HepG2 (cell line): Measurements from ENCODE around the gene FOSB. TPM values are rescaled to one million over a fixed set of nuclear protein-coding genes. Genes with fewer than 3 reads are reported as not detected.

Experiments used
- CENPT ChIP-seq: sonication (generic); formaldehyde crosslinking; IDR thresholded peaks from 2 replicates; pipeline ENCODE4 v1.8.0; 2022; ENCODE audit warnings: low read depth, mild to moderate bottlenecking, moderate library complexity, missing genetic modification reagents
- DR1 ChIP-seq: sonication (generic); formaldehyde crosslinking; IDR thresholded peaks from 2 replicates; pipeline ENCODE4 v1.8.0; 2021; ENCODE audit warnings: mild to moderate bottlenecking, missing genetic modification reagents, inconsistent platforms
- FOXJ3 ChIP-seq: sonication (generic); formaldehyde crosslinking; IDR thresholded peaks from 2 replicates; pipeline ENCODE4 v1.4.0; 2020; ENCODE audit warnings: missing genetic modification reagents, mild to moderate bottlenecking, borderline replicate concordance
- GABPB1 ChIP-seq: IDR thresholded peaks from 2 replicates; pipeline ENCODE4 v1.6.1; 2016; ENCODE audit warnings: mild to moderate bottlenecking, missing genetic modification reagents, moderate library complexity, missing compliant biosample characterization
- RBM22 ChIP-seq: fragments of 200-400 bp; formaldehyde crosslinking; optimal IDR thresholded peaks from 2 replicates; pipeline ENCODE3; 2017; ENCODE audit warnings: mild to moderate bottlenecking, low read length, moderate library complexity
- SUZ12 ChIP-seq: fragments of 150-350 bp; IDR thresholded peaks from 2 replicates; pipeline ENCODE4 v1.6.1; 2014; ENCODE audit warnings: low read depth, low read length
- ZNF136 ChIP-seq: sonication (generic); formaldehyde crosslinking; IDR thresholded peaks from 2 replicates; pipeline ENCODE4 v1.8.1; 2022; ENCODE audit warnings: low read depth, mild to moderate bottlenecking, moderate library complexity, missing genetic modification reagents
- ZNF205 ChIP-seq: IDR thresholded peaks from 2 replicates; pipeline ENCODE4 v1.6.1; 2018; ENCODE audit warnings: missing biosample characterization, missing genetic modification reagents
- ZNF337 ChIP-seq: sonication (generic); formaldehyde crosslinking; IDR thresholded peaks from 2 replicates; pipeline ENCODE4 v1.5.1; 2020; ENCODE audit warnings: missing genetic modification reagents, low read depth, mild to moderate bottlenecking, borderline replicate concordance
- ZNF550 ChIP-seq: sonication (generic); formaldehyde crosslinking; IDR thresholded peaks from 2 replicates; pipeline ENCODE4 v1.4.0; 2020; ENCODE audit warnings: mild to moderate bottlenecking, missing genetic modification reagents, borderline replicate concordance
- ZNF556 ChIP-seq: sonication (generic); formaldehyde crosslinking; IDR thresholded peaks from 2 replicates; pipeline ENCODE4 v1.4.0; 2020; ENCODE audit warnings: mild to moderate bottlenecking, missing genetic modification reagents, borderline replicate concordance
- polyA plus RNA-seq, 8 experiments: library from polyadenylated mRNA; depleted of rRNA in 3 of 8; stranded (reverse) in 7 of 8; unstranded in 1 of 8; fragments of >200 nt; fragmentation: Illumina TruSeq in 4 of 8; extraction: Trizol in 4 of 8; gene quantifications; 2 replicates each; pipeline versions ENCODE4 v1.2.1 to v1.2.3, GENCODE V29; 2011 to 2016; ENCODE audit warnings: low read depth in 4 of 8, missing spikeins in 1 of 8, mixed read lengths in 1 of 8; ENCODE audit not compliant: insufficient read depth in 1 of 8
- total RNA-seq, 5 experiments: library from RNA; depleted of rRNA; stranded (reverse); fragments of >200 nt; fragmentation: Illumina TruSeq; extraction: Trizol; gene quantifications; 2 replicates each; pipeline ENCODE4 v1.2.3, GENCODE V29; 2016; ENCODE audit warnings: low read depth in 1 of 5
- TF ChIP-seq, protein P1 (sequence below), 2 experiments: sonication (generic) in 1 of 2; formaldehyde crosslinking in 1 of 2; IDR thresholded peaks; 2 replicates each; pipeline versions ENCODE4 v1.6.1 to v1.9.0; 2014 to 2022; ENCODE audit warnings: antibody characterized with exemption in 1 of 2, borderline replicate concordance in 1 of 2, inconsistent platforms in 1 of 2, low read depth in 1 of 2, missing genetic modification reagents in 1 of 2
- TF ChIP-seq, protein P2 (sequence below): sonication (generic); formaldehyde crosslinking; IDR thresholded peaks from 2 replicates; pipeline ENCODE4 v1.4.0; 2020; ENCODE audit warnings: missing genetic modification reagents
- TF ChIP-seq, protein P3 (sequence below): sonication (generic); formaldehyde crosslinking; IDR thresholded peaks from 2 replicates; pipeline ENCODE4 v1.5.0; 2020; ENCODE audit warnings: missing genetic modification reagents
- TF ChIP-seq, protein P4 (sequence below): IDR thresholded peaks from 2 replicates; pipeline ENCODE4 v1.6.1; 2016

The FOSB gene
- total and polyA plus RNA-seq, 2 of the 13 experiments (the other 11 are each of a cell fraction or from before 2014, with no cell fraction given): 2.8 to 6.0 TPM

DNA sequence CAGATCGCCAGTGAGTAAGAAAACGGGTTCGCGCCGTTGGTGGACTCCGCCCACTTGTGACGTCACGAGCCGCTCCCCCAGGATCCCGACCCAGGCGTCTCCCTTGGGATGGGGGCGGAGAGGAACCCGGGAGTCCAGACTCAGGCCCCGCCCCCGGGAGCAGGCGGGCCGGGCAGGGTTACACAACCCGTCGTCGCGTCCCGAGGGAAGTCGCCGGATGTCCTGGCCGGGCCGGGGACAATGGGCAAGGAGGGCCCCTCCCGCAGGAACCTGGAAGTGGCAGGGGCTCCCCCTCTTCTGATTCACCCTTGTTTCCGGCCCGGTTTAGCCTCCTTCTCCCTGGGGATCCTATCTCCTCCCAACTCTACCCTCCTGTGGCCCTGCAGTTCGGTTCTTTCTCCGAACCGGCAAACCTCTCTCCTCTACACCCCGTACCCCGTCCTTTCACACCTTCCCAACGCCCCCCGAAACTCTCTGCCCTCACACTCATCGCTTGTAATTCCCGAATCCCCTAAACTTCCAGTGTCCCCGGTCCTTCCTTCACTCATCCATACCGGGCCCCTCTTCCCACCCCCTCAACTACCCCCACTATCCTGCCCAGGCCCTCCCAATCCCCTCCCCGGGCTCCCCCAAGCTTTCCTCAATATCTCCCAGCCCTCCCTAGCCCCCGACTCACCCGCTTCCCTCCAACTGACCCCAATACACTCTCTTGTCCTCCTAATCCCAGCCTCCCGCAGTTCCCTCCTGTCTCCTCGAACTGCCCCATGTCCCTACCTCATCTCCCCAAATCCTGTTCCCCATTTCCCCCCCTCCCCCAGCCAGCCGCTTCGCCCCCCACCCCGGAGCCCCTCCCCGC is 24.1 kb upstream of the FOSB start (continued):
- TF ChIP-seq ZNF556 (peak; percentile 92; the same call in 1 of the 2 replicates), ZNF136 (CRISPR knock-in tag) (no peak), DR1 (CRISPR knock-in tag) (no peak; the same call in 1 of the 2 replicates), RBM22 (no peak), ZNF205 (0 out of 2 replicates have a peak, but pooled peaks have one; percentile 34), ZNF337 (no peak), CENPT (no peak), SUZ12 (no peak), FOXJ3 (0 out of 2 replicates have a peak, but pooled peaks have one; percentile 31), GABPB1 (CRISPR knock-in tag) (peak; percentile 89), ZNF550 (0 out of 2 replicates have a peak, but pooled peaks have one; percentile 33)
- TF ChIP-seq, protein P1, sequence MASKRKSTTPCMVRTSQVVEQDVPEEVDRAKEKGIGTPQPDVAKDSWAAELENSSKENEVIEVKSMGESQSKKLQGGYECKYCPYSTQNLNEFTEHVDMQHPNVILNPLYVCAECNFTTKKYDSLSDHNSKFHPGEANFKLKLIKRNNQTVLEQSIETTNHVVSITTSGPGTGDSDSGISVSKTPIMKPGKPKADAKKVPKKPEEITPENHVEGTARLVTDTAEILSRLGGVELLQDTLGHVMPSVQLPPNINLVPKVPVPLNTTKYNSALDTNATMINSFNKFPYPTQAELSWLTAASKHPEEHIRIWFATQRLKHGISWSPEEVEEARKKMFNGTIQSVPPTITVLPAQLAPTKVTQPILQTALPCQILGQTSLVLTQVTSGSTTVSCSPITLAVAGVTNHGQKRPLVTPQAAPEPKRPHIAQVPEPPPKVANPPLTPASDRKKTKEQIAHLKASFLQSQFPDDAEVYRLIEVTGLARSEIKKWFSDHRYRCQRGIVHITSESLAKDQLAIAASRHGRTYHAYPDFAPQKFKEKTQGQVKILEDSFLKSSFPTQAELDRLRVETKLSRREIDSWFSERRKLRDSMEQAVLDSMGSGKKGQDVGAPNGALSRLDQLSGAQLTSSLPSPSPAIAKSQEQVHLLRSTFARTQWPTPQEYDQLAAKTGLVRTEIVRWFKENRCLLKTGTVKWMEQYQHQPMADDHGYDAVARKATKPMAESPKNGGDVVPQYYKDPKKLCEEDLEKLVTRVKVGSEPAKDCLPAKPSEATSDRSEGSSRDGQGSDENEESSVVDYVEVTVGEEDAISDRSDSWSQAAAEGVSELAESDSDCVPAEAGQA (IDR thresholded peaks at IDR 0.05; ENCODE audit: low read depth): peak; percentile 65; the same call in 1 of the 2 replicates
- TF ChIP-seq, protein P1 (CRISPR knock-in tag; IDR thresholded peaks at IDR 0.05; ENCODE audit: borderline replicate concordance): no peak
- TF ChIP-seq, protein P2, sequence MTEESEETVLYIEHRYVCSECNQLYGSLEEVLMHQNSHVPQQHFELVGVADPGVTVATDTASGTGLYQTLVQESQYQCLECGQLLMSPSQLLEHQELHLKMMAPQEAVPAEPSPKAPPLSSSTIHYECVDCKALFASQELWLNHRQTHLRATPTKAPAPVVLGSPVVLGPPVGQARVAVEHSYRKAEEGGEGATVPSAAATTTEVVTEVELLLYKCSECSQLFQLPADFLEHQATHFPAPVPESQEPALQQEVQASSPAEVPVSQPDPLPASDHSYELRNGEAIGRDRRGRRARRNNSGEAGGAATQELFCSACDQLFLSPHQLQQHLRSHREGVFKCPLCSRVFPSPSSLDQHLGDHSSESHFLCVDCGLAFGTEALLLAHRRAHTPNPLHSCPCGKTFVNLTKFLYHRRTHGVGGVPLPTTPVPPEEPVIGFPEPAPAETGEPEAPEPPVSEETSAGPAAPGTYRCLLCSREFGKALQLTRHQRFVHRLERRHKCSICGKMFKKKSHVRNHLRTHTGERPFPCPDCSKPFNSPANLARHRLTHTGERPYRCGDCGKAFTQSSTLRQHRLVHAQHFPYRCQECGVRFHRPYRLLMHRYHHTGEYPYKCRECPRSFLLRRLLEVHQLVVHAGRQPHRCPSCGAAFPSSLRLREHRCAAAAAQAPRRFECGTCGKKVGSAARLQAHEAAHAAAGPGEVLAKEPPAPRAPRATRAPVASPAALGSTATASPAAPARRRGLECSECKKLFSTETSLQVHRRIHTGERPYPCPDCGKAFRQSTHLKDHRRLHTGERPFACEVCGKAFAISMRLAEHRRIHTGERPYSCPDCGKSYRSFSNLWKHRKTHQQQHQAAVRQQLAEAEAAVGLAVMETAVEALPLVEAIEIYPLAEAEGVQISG (CRISPR knock-in tag): peak; percentile 75
- TF ChIP-seq, protein P3, sequence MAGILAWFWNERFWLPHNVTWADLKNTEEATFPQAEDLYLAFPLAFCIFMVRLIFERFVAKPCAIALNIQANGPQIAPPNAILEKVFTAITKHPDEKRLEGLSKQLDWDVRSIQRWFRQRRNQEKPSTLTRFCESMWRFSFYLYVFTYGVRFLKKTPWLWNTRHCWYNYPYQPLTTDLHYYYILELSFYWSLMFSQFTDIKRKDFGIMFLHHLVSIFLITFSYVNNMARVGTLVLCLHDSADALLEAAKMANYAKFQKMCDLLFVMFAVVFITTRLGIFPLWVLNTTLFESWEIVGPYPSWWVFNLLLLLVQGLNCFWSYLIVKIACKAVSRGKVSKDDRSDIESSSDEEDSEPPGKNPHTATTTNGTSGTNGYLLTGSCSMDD (CRISPR knock-in tag): no peak
- TF ChIP-seq, protein P4, sequence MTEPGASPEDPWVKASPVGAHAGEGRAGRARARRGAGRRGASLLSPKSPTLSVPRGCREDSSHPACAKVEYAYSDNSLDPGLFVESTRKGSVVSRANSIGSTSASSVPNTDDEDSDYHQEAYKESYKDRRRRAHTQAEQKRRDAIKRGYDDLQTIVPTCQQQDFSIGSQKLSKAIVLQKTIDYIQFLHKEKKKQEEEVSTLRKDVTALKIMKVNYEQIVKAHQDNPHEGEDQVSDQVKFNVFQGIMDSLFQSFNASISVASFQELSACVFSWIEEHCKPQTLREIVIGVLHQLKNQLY (CRISPR knock-in tag): no peak
